Muscle layer of duodenum (tissue), 2 donors: ENCODE results near the gene VPS33A.
"Not testable (repeated sequence)": the region's sequence is repeated elsewhere in the genome, so short reads cannot be mapped to it uniquely, and the experiment has no call there.

Source experiments
- H3K27ac ChIP-seq: one replicate; pipeline ENCODE4 v1.7.0; 2013; ENCODE audit warnings: mild to moderate bottlenecking, low read length
- H3K27me3 ChIP-seq: one replicate; pipeline ENCODE4 v1.7.0; 2013; ENCODE audit warnings: low read depth, mild to moderate bottlenecking, control low read depth, low read length
- H3K36me3 ChIP-seq, 2 donors: one replicate each; pipeline ENCODE4 v1.7.0; 2013; ENCODE audit warnings: low read length in 2 of 2, control low read depth in 1 of 2, mild to moderate bottlenecking in 1 of 2; ENCODE audit not compliant: insufficient read depth in 2 of 2, control insufficient read depth in 1 of 2
- H3K4me1 ChIP-seq, 2 donors: one replicate each; pipeline ENCODE4 v1.7.0; 2013; ENCODE audit warnings: low read length in 2 of 2, mild to moderate bottlenecking in 2 of 2, control low read depth in 1 of 2, moderate library complexity in 1 of 2; ENCODE audit not compliant: insufficient read depth in 2 of 2, control insufficient read depth in 1 of 2
- H3K4me3 ChIP-seq, 2 donors: one replicate each; pipeline ENCODE4 v1.7.0; 2013; ENCODE audit warnings: low read length in 2 of 2, low read depth in 1 of 2, mild to moderate bottlenecking in 1 of 2
- H3K9me3 ChIP-seq, 2 donors: one replicate each; pipeline ENCODE4 v1.7.0; 2013; ENCODE audit warnings: low read length in 2 of 2, control low read depth in 1 of 2, mild to moderate bottlenecking in 1 of 2; ENCODE audit not compliant: control insufficient read depth in 1 of 2
- donor health status: healthy.

Gene VPS33A

DNA sequence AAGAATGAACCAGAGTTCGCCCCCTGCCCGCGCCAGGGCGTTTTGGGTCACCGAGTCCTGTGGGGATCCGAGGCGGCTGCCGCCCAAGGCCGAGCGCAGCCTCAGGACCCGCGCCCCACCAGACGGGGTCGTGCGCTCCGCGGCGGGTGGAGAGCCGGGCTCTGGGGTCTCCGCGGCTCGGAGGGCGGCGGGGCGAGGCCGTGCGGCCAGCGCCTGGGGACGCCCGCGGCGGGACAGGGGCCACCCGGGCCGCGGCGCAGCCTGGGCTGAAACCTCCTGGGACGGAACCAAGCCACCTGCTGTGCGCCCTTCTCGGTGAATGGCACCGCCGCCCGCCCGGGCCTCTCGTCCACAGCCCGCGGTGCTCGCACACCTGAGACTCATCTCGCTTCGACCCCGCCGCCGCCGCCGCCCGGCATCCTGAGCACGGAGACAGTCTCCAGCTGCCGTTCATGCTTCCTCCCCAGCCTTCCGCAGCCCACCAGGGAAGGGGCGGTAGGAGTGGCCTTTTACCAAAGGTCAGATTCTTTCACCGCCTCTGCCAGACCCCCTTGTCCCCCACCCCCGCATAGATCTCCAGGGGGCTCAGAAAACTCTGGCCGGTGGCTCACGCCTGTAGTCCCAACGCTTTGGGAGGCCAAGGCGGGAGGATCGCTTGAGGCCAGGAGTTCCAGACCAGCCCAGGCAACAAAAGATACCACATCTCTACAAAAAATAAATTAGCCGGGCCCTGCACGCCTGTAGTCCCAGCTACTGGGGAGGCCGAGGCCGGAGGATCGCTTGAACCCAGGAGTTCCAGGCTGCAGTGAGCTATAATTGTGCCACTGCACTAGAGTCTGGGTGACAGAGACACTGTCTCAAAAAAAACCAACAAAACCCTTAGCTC is 61.9 kb downstream of the VPS33A start:
- H3K27me3 ChIP-seq = peaks cover 18% of the 10 kb centered on the region
- peak overlapping the region in 1 of 2 donors; percentile 61 for H3K4me3 ChIP-seq
- H3K4me1 ChIP-seq = peaks cover 0 to 12% of the 10 kb centered on the region in 2 donors
- H3K36me3 ChIP-seq = peaks cover 10 to 19% of the 10 kb centered on the region in 2 donors
- H3K27ac ChIP-seq = no peak overlapping the region
- H3K9me3 ChIP-seq = no peaks in the 10 kb centered on the region

DNA sequence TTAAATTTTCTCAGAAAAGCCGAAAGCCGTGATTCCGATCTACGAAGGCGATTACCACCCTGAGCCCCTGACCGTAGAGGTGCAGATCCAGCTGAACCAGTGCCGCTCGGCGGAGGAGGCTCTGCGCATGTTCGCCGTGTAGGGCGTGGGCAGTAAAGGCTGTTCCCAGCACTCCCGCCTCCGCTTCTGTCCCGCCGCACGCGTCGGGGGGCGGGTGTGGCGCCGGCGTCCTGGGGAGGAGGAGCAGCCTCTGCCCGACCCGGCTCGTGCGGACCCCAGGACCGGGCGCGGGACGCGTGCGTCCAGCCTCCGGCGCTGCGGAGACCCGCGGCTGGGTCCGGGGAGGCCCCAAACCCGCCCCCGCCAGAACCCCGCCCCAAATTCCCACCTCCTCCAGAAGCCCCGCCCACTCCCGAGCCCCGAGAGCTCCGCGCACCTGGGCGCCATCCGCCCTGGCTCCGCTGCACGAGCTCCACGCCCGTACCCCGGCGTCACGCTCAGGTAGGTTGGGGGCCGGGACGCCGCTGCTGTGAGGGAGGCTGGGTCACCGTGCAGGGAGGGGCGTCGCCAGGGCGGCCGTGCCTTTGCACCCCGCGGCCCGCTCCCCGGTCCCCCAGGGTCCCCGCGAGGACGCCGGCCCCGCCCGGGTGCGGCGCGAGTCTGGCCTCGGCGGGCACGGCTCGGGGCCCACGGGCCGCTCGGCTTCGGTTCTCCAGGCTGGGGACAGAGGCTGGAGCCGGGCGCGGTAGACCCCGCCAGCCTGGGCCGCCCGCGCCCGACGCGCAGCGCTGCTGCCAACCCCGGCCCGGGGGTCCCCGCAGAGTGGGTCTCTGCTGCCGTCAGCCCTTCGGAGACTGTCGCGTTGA is 62.8 kb downstream of the VPS33A start, which contains the start of gene B3GNT4:
B3GNT4 (plus strand) TSS at position 409 of the 866 bp plus-strand sequence. CDS start 910 bp downstream, outside the sequence.
- Histone ChIP-seq H3K27me3 (peaks cover 18% of the 10 kb centered on the region), H3K4me1 (peaks cover 0 to 12% of the 10 kb centered on the region in 2 donors), H3K4me3 (peak within 1 kb of the TSS; percentile 56 to 61), H3K9me3 (no peaks in the 10 kb centered on the region), H3K27ac (no peak within 1 kb of the TSS), H3K36me3 (peaks cover 9 to 18% of the 10 kb centered on the region in 2 donors)

DNA sequence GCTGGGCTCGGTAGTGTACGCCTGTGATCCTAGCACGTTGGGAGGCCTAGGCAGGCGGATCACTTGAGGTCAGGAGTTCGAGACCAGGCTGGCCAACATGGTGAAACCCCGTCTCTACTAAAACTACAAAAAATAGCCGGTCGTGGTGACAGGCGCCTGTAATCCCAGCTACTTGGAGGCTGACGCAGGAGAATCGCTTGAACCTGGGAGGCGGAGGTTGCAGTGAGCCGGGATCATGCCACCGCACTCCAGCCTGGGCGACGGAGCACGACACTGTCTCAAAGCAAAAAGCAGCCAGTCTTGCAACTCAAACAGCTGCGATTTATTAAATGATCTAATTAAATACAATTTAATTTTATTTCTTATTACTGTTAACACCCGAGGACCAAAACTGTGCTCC is 63.5 kb downstream of the VPS33A start:
- Histone ChIP-seq H3K4me1 (peaks cover 0 to 12% of the 10 kb centered on the region in 2 donors), H3K4me3 (peak overlapping the region; percentile 56 to 61), H3K36me3 (peaks cover 1 to 10% of the 10 kb centered on the region in 2 donors), H3K27me3 (peaks cover 18% of the 10 kb centered on the region)
- H3K27ac ChIP-seq, H3K9me3 ChIP-seq: not testable (repeated sequence)

DNA sequence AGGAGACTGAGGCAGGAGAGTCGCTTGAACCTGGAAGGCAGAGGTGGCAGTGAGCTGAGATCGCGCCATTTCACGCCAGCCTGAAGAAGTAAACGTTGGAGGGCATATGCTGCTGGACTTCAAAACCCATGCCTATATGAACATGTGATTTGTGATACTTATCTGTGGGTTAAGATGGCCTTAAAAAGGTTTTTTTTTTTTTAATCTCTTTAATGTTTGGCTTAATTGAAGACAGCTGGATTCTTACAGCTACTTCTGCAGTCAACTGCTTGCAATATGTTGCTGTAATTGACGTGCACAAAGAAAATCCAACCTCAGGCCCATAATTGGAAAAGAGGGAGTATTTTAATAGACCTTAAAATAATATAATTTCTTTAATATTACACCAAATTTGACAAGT is 64.3 kb downstream of the VPS33A start:
- Histone ChIP-seq H3K27ac (no peak overlapping the region), H3K9me3 (no peaks in the 10 kb centered on the region), H3K4me1 (peaks cover 0 to 12% of the 10 kb centered on the region in 2 donors), H3K27me3 (peaks cover 18% of the 10 kb centered on the region), H3K4me3 (no peak overlapping the region), H3K36me3 (peaks cover 0 to 3% of the 10 kb centered on the region in 2 donors)

DNA sequence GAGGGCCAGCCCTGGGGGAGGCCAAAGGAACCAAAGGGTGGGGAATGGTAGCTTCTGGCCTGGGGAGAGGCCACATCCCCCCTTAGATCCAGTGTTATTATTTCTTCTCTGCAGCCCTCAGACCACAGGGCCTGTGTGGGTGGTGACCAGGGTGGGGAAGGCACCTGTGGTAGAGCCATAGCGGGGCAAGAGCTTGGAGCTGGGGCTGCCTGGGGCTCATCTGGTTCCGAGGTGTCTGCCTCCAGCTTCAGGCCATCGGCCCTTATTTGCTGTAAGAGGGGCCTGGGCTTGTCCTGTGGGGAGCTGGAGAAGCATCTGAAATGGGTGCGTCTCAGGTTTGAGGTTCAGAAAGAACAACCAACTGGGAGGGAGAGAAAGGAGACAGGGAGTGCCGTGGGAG is 64.9 kb downstream of the VPS33A start:
- H3K36me3 ChIP-seq = no peaks in the 10 kb centered on the region
- no peaks in the 10 kb centered on the region for H3K9me3 ChIP-seq
- H3K27ac ChIP-seq = no peak overlapping the region
- H3K27me3 ChIP-seq = peaks cover 18% of the 10 kb centered on the region
- no peak overlapping the region for H3K4me3 ChIP-seq
- peaks cover 0 to 12% of the 10 kb centered on the region in 2 donors for H3K4me1 ChIP-seq

DNA sequence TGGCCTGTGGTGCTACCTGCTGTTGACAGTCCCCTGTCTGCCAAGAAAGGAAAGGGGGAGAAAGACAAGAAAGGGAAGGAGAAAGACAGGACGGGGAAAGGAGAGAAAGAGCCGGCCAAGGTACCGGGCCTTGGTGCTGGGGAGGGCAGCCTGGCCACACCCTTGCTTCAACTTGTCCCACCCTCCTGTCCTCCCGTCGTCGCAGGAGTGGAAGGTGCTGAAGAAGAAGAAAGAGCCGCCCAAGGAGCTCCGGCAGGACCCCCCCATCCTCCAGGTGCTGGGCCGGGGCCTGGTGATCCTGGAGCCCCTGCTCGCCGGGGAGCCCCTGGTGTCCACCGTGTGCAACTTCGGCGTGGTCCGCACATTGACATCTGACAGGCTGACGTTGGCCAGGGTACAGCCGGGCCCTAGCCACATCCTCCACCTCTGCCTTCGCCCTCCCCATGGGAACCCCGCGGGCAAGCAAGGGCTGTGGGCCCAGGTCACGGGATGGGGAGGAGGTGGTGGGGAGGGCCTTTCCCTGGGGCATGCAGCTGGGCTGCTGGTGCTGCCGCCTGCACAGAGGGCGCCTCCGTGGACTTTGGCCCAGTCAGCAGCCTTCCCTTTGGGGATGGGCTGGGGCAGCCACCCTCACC is 65.6 kb downstream of the VPS33A start:
- Histone ChIP-seq H3K27ac (no peak overlapping the region), H3K4me1 (peaks cover 0 to 12% of the 10 kb centered on the region in 2 donors), H3K4me3 (no peak overlapping the region), H3K27me3 (peaks cover 15% of the 10 kb centered on the region), H3K9me3 (no peaks in the 10 kb centered on the region), H3K36me3 (no peaks in the 10 kb centered on the region)

DNA sequence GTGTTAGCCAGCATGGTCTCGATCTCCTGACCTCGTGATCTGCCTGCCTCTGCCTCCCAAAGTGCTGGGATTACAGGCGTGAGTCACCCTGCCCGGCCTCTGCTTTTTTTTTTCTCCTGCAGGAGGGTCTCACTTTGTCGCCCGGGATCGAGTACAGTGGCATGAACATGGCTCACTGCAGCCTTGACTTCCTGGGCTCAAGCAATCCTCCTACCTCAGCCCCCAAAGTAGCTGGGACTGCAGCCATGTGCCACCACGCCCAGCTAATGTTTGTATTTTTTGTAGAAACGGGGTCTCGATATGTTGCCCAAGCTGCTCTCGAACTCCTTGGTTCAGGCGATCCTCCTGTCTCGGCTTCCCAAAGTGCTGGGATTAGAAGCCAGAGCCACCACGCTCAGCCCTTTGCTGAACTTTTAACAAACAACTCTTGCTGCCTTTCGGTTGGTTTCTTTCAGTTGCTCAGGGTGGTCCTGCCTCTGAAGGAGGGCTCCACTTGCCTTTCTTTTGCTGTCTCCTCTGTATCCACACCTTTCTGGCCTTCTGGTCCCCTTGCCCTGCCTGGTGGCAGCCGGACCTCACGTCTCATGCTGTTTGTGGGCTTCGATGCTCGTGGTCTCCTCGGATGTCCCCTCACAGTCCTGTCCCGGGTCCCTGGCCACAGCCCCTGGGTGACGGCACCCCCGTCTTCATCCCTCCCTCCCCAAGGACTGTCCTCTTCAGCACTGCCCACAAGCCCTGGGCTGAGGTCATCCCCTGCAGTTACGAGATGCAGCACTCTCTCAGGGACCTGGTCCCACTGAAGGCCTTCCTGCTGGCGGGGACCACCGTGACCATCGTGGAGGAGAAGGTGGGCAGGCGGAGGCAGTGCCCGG is 66.6 kb downstream of the VPS33A start:
- H3K9me3 ChIP-seq = peaks cover 0 to 4% of the 10 kb centered on the region in 2 donors
- peaks cover 7% of the 10 kb centered on the region for H3K27me3 ChIP-seq
- H3K4me3 ChIP-seq = no peak overlapping the region
- H3K4me1 ChIP-seq = peaks cover 0 to 12% of the 10 kb centered on the region in 2 donors
- H3K27ac ChIP-seq = no peak overlapping the region
- no peaks in the 10 kb centered on the region for H3K36me3 ChIP-seq

DNA sequence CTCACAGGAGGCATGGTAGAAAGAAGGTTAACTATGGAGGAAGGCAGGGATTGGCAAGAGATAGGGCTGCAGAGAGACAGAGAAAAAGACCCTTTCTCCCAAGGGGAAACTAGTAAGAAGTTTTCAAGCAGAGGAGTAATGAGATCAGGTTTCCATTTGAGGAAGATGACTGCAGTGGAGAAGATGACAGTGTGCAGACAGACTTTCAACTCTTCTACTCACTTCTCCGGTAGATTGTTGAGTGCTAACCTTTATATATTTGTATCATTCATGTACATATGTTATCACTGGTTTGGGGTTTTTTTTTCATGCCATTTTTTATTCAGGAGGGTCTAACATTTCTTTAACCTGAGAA is 68.7 kb downstream of the VPS33A start:
- Histone ChIP-seq H3K9me3 (peaks cover 0 to 4% of the 10 kb centered on the region in 2 donors), H3K27ac (no peak overlapping the region), H3K27me3 (peaks cover 2% of the 10 kb centered on the region), H3K4me1 (no peaks in the 10 kb centered on the region), H3K4me3 (no peak overlapping the region), H3K36me3 (no peaks in the 10 kb centered on the region)

DNA sequence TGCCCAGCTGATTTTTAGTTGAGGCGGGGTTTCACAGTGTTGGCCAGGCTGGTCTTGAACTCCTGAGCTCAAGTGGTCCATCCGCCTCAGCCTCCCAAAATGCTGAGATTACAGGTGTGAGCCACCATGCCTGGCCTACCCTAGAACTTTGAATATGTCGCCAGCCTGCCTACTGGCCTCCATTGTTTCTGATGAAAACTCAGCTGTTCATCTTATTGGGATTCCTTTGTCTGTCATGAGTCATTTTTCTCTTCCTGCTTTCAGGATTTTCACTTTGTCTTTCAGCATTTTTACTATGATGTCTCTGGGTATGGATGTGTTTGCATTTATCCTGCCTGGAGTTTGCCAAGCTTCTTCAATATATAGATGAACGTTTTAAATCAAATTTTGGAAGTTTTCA is 70.9 kb downstream of the VPS33A start:
- H3K36me3 ChIP-seq = no peaks in the 10 kb centered on the region
- H3K4me3 ChIP-seq = no peak overlapping the region
- H3K27ac ChIP-seq = no peak overlapping the region
- no peaks in the 10 kb centered on the region for H3K27me3 ChIP-seq
- H3K9me3 ChIP-seq = peaks cover 0 to 4% of the 10 kb centered on the region in 2 donors
- H3K4me1 ChIP-seq = no peaks in the 10 kb centered on the region

DNA sequence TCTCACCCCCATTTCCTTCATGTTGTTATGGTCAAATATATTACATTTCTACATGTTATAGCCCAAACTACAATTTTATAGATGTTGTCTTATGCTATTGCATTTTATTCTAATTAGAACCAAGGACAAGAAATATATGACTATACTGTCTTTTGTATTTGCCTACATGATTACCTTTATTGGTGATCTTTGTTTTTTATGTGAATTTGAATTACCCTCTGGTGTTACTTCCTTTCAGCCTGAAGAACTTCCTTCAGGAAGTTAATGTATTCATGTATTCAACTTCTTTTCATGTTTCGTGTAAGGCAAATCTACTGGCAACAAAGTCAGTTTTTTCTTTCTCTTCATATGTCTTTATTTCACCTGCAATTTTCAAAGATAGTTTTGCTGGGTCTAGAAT is 71.5 kb downstream of the VPS33A start:
- Histone ChIP-seq H3K27ac (no peak overlapping the region), H3K27me3 (no peaks in the 10 kb centered on the region), H3K9me3 (peaks cover 0 to 4% of the 10 kb centered on the region in 2 donors), H3K36me3 (no peaks in the 10 kb centered on the region), H3K4me3 (no peak overlapping the region), H3K4me1 (no peaks in the 10 kb centered on the region)
